AG09309 (cell line): ENCODE data around the gene ENPP3.

Experiments used
- DNase-seq: peaks from one replicate; pipeline ENCODE4 v3.0.0-alpha.2; 2010; ENCODE audit warnings: low read depth
- H3K4me3 ChIP-seq: 2 replicates; pipeline ENCODE4 v1.5.1; 2011; ENCODE audit warnings: mild to moderate bottlenecking, low read depth, low read length, moderate library complexity; ENCODE audit not compliant: control insufficient read depth
- CTCF ChIP-seq: IDR thresholded peaks from 2 replicates; pipeline ENCODE4 v1.5.1; 2011; ENCODE audit warnings: mild to moderate bottlenecking, low read depth, low read length, inconsistent platforms; ENCODE audit not compliant: insufficient read depth, control insufficient read depth; ENCODE audit errors: missing control alignments

The ENPP3 gene

DNA sequence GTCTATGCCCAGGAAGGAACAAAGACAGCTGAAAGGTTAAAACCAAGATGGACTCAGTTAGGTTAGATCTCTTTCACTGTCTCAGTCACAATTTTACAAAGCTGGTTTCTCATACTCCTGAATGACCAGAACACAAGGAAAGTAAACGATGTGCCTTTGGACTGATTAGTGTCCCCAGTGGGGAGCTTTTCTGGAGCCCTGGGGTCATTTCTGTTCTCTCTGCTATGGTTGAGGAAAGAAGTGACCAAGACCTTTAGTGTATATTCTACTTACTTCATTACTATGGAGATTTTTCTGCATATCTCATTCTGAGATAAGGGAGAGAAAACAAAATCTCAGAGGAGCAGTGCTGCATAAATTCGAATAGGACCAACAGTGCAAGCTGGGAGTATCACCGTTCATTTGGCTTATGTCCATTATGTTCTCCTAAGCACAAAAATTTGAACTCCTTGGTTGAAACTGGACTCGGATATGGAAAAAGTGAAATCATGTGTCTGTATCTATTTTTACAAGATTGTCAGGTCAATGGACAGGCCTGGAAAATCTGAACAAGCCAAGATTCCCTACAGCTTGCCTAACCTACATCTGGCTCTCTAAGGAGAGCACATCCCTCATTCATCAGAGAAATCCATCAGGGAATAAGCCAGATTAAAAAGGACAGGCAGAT is 136.3 kb downstream of the ENPP3 start:
- no peak for DNase-seq
- TF ChIP-seq CTCF: no peak

DNA sequence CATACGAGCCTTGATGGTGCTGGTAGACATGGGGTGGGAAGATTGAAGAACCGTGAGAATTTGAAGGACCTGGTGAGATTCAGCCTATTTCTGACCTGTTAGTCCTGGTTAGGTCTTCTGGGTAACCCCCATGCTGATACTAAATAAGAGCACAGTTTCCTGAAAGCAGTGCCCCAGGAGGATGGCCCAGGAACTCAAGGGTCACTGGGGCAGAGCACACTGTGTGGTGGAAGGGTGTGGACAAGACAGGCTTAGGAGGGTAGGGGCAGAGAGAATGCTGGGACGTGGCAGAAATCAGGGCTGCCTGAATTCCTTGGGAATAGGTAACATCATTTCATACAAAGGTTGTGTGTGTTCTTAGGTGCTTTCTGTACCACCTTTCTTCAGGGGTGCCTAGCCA is 138.8 kb downstream of the ENPP3 start:
- H3K4me3 ChIP-seq: no peak overlapping the region
- TF ChIP-seq CTCF: no peak
- DNase-seq: no peak

More for the DNA sequence above, 136.3 kb downstream of the ENPP3 start:
- H3K4me3 ChIP-seq: no peak overlapping the region

DNA sequence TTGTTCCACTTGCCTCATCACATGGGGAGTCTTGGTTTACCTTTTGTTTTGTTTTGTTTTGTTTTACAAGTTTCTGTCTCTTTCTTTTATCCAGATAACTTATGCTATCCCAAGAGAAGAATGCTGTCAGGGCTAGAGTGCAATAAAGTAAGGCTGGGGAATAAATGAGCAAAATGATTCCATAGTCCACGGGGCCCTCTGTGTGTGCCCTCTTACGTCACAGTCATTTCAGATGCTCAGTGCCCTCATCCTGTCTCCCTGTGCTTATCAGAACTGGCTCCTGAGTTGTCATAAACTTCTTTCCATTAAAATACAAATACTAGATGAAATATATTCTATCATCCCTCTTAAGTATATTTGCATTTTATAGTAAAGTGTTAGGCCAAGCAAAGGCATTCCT is 139.9 kb downstream of the ENPP3 start:
- DNase-seq: no peak
- TF ChIP-seq CTCF: no peak
- no peak overlapping the region for H3K4me3 ChIP-seq

DNA sequence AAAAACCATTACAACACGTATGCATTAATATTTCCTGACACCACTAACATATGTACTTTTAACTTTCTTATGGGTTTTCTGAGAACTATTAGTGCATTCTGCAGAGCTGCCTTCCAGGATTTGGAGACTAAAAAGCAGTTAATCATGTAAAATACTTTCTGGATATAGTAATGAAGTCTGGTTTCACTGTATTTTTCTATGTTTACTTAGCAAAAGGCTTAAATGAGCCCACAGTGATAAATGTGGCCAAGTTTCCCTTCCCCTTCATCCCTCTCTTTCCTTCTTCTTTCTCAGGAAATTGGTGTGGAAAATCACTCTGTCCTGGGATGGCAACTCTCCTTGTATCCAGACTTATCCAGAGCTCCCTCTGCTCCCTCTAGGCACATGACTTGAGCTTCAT is 141.1 kb downstream of the ENPP3 start:
- H3K4me3 ChIP-seq: no peak overlapping the region
- TF ChIP-seq CTCF: no peak
- DNase-seq: no peak

- no peak for DNase-seq
- TF ChIP-seq CTCF: no peak
- H3K4me3 ChIP-seq: no peak overlapping the region
Measured at GRCh38 chr6:131779304-131779703, 142.2 kb downstream of the ENPP3 start.

- no peak for TF ChIP-seq CTCF
- DNase-seq: no peak
- H3K4me3 ChIP-seq: no peak overlapping the region
Measured at GRCh38 chr6:131780600-131780999, 143.5 kb downstream of the ENPP3 start.

- DNase-seq: no peak
- no peak for TF ChIP-seq CTCF
Measured at GRCh38 chr6:131781687-131782086, 144.6 kb downstream of the ENPP3 start.

More at GRCh38 chr6:131781687-131782086, 144.6 kb downstream of the ENPP3 start:
- no peak overlapping the region for H3K4me3 ChIP-seq
